GM12878 (cell line): ENCODE results near the gene GGNBP2. TPM values are rescaled to one million over a fixed set of nuclear protein-coding genes. Genes with fewer than 3 reads are reported as not detected.

ENCODE experiments used
- ATF7 ChIP-seq: fragments of 450-650 bp; IDR thresholded peaks from 2 replicates; pipeline ENCODE4 v1.6.1; 2016; ENCODE audit warnings: low read depth, mild to moderate bottlenecking
- BHLHE40 ChIP-seq, 2 experiments: fragments of 450-650 bp in 1 of 2; IDR thresholded peaks; 2 replicates each; pipeline ENCODE4 v1.6.1; 2011 to 2017; ENCODE audit warnings: low read depth in 2 of 2, borderline replicate concordance in 1 of 2, improper control_type of control experiment in 1 of 2, low read length in 1 of 2, mild to moderate bottlenecking in 1 of 2
- BMI1 ChIP-seq: fragments of 450-650 bp; IDR thresholded peaks from 2 replicates; pipeline ENCODE4 v1.6.1; 2016; ENCODE audit warnings: mild to moderate bottlenecking, moderate library complexity, borderline replicate concordance
- CEBPB ChIP-seq, 2 experiments: fragments of 150-350 bp in 1 of 2; IDR thresholded peaks; 2 replicates each; pipeline ENCODE4 v1.6.1; 2012 to 2014; ENCODE audit warnings: low read depth in 2 of 2, low read length in 2 of 2, borderline replicate concordance in 1 of 2, inconsistent platforms in 1 of 2
- CREM ChIP-seq: IDR thresholded peaks from 2 replicates; pipeline ENCODE4 v1.6.1; 2014; ENCODE audit warnings: antibody characterized with exemption, low read depth
- DPF2 ChIP-seq: fragments of 450-650 bp; IDR thresholded peaks from 2 replicates; pipeline ENCODE4 v1.6.1; 2017; ENCODE audit warnings: mild to moderate bottlenecking
- GATAD2B ChIP-seq: fragments of 450-650 bp; conservative IDR thresholded peaks from 2 replicates; pipeline ENCODE4 v1.6.1; 2017; ENCODE audit warnings: low read depth, mild to moderate bottlenecking, moderate library complexity
- IRF5 ChIP-seq: fragments of 450-650 bp; IDR thresholded peaks from 2 replicates; pipeline ENCODE4 v1.6.1; 2017; ENCODE audit warnings: borderline replicate concordance
- KDM1A ChIP-seq: fragments of 200-600 bp; sonication (generic); IDR thresholded peaks from 2 replicates; pipeline ENCODE4 v1.6.1; 2016; ENCODE audit warnings: borderline replicate concordance
- LARP7 ChIP-seq: fragments of 450-650 bp; IDR thresholded peaks from 2 replicates; pipeline ENCODE4 v1.6.1; 2017; ENCODE audit warnings: mild to moderate bottlenecking
- NR2F1 ChIP-seq: fragments of 450-650 bp; conservative IDR thresholded peaks from 2 replicates; pipeline ENCODE4 v1.6.1; 2017; ENCODE audit warnings: mild to moderate bottlenecking
- RB1 ChIP-seq: fragments of 450-650 bp; formaldehyde crosslinking; IDR thresholded peaks from 2 replicates; pipeline ENCODE4 v1.6.1; 2017; ENCODE audit warnings: mild to moderate bottlenecking, borderline replicate concordance
- RELA ChIP-seq: fragments of 450-650 bp; IDR thresholded peaks from 2 replicates; pipeline ENCODE4 v1.8.0; 2014; ENCODE audit warnings: borderline replicate concordance; ENCODE audit not compliant: partially characterized antibody
- SMAD5 ChIP-seq: IDR thresholded peaks from 2 replicates; pipeline ENCODE4 v1.6.1; 2016; ENCODE audit warnings: antibody characterized with exemption, low read depth
- TARDBP ChIP-seq: IDR thresholded peaks from 2 replicates; pipeline ENCODE4 v1.6.1; 2016; ENCODE audit warnings: borderline replicate concordance
- TCF7 ChIP-seq: IDR thresholded peaks from 2 replicates; pipeline ENCODE4 v1.6.1; 2014; ENCODE audit warnings: antibody characterized with exemption, borderline replicate concordance
- ZBTB33 ChIP-seq: fragments of 450-650 bp; IDR thresholded peaks from 2 replicates; pipeline ENCODE4 v1.6.1; 2017; ENCODE audit warnings: mild to moderate bottlenecking
- ZNF24 ChIP-seq: fragments of 450-650 bp; IDR thresholded peaks from 2 replicates; pipeline ENCODE4 v1.6.1; 2017; ENCODE audit warnings: antibody characterized with exemption, mild to moderate bottlenecking
- ZNF384 ChIP-seq: IDR thresholded peaks from 2 replicates; pipeline ENCODE4 v1.6.1; 2012; ENCODE audit warnings: low read depth, mild to moderate bottlenecking, low read length, improper control_type of control experiment, borderline replicate concordance
- ZZZ3 ChIP-seq: IDR thresholded peaks from 2 replicates; pipeline ENCODE4 v1.6.1; 2011; ENCODE audit warnings: low read depth; ENCODE audit not compliant: control insufficient read depth, insufficient read length
- polyA plus RNA-seq, 11 experiments: library from polyadenylated mRNA; depleted of rRNA in 4 of 11; unstranded in 6 of 11; stranded (reverse) in 5 of 11; fragments of >200 nt; fragmentation: Nextera tagmentation in 4 of 11; fragmentation: Illumina TruSeq in 1 of 11; extraction: Ambion mirVana in 4 of 11; extraction: Trizol in 1 of 11; gene quantifications; 1 replicate in 1 of 11; 2 replicates in 10 of 11; pipeline versions ENCODE4 v1.2.1 to v1.2.3, GENCODE V29; 2011 to 2016; ENCODE audit warnings: inconsistent platforms in 2 of 11, missing spikeins in 2 of 11, low read depth in 1 of 11
- total RNA-seq, 4 experiments: library from RNA; depleted of rRNA in 3 of 4; stranded (reverse); fragments of >200 nt in 3 of 4; fragmentation: Illumina TruSeq in 1 of 4; extraction: Trizol in 1 of 4; gene quantifications; 2 replicates each; pipeline versions ENCODE4 v1.2.1 to v1.2.3, GENCODE V29; 2013 to 2021
- TF ChIP-seq, protein P1 (sequence below): IDR thresholded peaks from 2 replicates; pipeline ENCODE4 v1.6.1; 2012; ENCODE audit warnings: mild to moderate bottlenecking, low read depth, low read length
- TF ChIP-seq, protein P2 (sequence below): IDR thresholded peaks from 2 replicates; pipeline ENCODE4 v1.6.1; 2012; ENCODE audit warnings: low read length, inconsistent platforms

Gene GGNBP2
- total and polyA plus RNA-seq, 10 of the 15 experiments (the other 5 are each of a cell fraction or from before 2014, with no cell fraction given): 36.3 to 82.0 (median 50.0) TPM

- TF ChIP-seq, protein P1, sequence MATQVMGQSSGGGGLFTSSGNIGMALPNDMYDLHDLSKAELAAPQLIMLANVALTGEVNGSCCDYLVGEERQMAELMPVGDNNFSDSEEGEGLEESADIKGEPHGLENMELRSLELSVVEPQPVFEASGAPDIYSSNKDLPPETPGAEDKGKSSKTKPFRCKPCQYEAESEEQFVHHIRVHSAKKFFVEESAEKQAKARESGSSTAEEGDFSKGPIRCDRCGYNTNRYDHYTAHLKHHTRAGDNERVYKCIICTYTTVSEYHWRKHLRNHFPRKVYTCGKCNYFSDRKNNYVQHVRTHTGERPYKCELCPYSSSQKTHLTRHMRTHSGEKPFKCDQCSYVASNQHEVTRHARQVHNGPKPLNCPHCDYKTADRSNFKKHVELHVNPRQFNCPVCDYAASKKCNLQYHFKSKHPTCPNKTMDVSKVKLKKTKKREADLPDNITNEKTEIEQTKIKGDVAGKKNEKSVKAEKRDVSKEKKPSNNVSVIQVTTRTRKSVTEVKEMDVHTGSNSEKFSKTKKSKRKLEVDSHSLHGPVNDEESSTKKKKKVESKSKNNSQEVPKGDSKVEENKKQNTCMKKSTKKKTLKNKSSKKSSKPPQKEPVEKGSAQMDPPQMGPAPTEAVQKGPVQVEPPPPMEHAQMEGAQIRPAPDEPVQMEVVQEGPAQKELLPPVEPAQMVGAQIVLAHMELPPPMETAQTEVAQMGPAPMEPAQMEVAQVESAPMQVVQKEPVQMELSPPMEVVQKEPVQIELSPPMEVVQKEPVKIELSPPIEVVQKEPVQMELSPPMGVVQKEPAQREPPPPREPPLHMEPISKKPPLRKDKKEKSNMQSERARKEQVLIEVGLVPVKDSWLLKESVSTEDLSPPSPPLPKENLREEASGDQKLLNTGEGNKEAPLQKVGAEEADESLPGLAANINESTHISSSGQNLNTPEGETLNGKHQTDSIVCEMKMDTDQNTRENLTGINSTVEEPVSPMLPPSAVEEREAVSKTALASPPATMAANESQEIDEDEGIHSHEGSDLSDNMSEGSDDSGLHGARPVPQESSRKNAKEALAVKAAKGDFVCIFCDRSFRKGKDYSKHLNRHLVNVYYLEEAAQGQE: 0 out of 2 replicates have a peak, but pooled peaks have one; percentile 26
- TF ChIP-seq DPF2: 0 out of 2 replicates have a peak, but pooled peaks have one; percentile 43
- no peak for TF ChIP-seq ZBTB33
- TF ChIP-seq ZNF384: no peak
- TF ChIP-seq KDM1A: no peak
- TF ChIP-seq RELA: peak; percentile 89
- no peak for TF ChIP-seq TCF7
- TF ChIP-seq, protein P2, sequence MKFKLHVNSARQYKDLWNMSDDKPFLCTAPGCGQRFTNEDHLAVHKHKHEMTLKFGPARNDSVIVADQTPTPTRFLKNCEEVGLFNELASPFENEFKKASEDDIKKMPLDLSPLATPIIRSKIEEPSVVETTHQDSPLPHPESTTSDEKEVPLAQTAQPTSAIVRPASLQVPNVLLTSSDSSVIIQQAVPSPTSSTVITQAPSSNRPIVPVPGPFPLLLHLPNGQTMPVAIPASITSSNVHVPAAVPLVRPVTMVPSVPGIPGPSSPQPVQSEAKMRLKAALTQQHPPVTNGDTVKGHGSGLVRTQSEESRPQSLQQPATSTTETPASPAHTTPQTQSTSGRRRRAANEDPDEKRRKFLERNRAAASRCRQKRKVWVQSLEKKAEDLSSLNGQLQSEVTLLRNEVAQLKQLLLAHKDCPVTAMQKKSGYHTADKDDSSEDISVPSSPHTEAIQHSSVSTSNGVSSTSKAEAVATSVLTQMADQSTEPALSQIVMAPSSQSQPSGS: no peak
- peak; percentile 91 for TF ChIP-seq LARP7
- TF ChIP-seq TARDBP: peak; percentile 92
- TF ChIP-seq CEBPB (IDR thresholded peaks at IDR 0.05; ENCODE audit: borderline replicate concordance in 1 of 2, low read depth in 2 of 2, low read length in 2 of 2): no peak
- no peak for TF ChIP-seq IRF5
- TF ChIP-seq RB1: peak; percentile 79; the same call in 1 of the 2 replicates
- peak; percentile 53 to 85; a peak in 3 of 4 replicates for TF ChIP-seq BHLHE40 (IDR thresholded peaks at IDR 0.05; ENCODE audit: borderline replicate concordance in 1 of 2, low read depth in 2 of 2, low read length in 1 of 2)
- 0 out of 2 replicates have a peak, but pooled peaks have one; percentile 30 for TF ChIP-seq GATAD2B
- TF ChIP-seq NR2F1: no peak; the same call in 1 of the 2 replicates
- no peak for TF ChIP-seq ZZZ3
- no peak for TF ChIP-seq SMAD5
- no peak for TF ChIP-seq ATF7
- no peak for TF ChIP-seq ZNF24
- peak; percentile 84 for TF ChIP-seq CREM
- TF ChIP-seq BMI1: no peak
These were observed 1.0 kb downstream of the GGNBP2 start (continued) for GRCh38 chr17:36545465-36546417.
